Measurements from ENCODE around the gene SPTBN1.

Gene SPTBN1

DNA sequence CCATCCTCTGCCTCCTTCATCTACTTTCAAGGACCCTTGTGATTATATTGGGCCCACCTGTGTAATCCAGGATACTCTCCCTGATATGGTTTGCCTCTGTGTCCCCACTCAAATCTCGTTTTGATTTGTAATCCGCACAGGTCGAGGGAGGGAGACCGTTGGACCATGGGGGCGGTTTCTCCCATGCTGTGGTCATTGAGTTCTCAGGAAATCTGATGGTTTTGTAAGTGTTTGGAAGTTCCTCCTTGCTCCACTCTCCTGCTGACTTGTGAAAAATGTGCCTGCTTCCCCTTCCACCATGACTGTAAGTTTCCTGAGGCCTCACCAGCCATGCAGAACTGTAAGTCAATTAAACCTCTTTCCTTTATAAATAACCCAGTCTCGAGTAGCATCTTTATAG, 225.3 kb downstream of the SPTBN1 start:
- no peak for DNase-seq (ENCODE audit: low read depth)

DNA sequence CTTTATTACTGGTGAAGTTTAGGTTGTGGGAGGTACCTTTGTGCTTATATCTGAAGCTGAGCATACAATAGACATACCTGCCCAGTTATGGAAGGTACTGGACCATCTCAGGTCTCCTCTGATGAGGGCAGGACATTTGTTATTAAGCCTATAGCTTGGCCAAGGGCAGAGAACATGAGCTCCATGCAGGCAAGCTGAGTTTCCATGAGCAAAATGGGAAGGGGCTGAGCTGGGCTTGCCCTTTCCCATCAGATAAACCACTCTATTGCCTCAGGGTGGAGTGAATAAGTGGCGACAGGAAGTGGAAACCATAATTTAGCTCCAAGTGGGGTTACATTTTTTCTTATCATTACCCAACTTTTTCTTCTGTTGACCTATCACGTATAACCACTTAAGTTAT, 227.5 kb downstream of the SPTBN1 start:
- no peak for DNase-seq (ENCODE audit: low read depth)
- TF ChIP-seq MYC (IDR thresholded peaks at IDR 0.05; ENCODE audit: low read depth, low read length): no peak
- TF ChIP-seq, protein P1, sequence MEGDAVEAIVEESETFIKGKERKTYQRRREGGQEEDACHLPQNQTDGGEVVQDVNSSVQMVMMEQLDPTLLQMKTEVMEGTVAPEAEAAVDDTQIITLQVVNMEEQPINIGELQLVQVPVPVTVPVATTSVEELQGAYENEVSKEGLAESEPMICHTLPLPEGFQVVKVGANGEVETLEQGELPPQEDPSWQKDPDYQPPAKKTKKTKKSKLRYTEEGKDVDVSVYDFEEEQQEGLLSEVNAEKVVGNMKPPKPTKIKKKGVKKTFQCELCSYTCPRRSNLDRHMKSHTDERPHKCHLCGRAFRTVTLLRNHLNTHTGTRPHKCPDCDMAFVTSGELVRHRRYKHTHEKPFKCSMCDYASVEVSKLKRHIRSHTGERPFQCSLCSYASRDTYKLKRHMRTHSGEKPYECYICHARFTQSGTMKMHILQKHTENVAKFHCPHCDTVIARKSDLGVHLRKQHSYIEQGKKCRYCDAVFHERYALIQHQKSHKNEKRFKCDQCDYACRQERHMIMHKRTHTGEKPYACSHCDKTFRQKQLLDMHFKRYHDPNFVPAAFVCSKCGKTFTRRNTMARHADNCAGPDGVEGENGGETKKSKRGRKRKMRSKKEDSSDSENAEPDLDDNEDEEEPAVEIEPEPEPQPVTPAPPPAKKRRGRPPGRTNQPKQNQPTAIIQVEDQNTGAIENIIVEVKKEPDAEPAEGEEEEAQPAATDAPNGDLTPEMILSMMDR (IDR thresholded peaks at IDR 0.05; ENCODE audit: low read depth, low read length): no peak
- TF ChIP-seq, protein P2, sequence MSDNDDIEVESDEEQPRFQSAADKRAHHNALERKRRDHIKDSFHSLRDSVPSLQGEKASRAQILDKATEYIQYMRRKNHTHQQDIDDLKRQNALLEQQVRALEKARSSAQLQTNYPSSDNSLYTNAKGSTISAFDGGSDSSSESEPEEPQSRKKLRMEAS (IDR thresholded peaks at IDR 0.05; ENCODE audit: low read depth, low read length): no peak
- no peak for TF ChIP-seq POLR2A (IDR thresholded peaks at IDR 0.05; ENCODE audit: extremely low read depth, insufficient read length)
- H3K4me3 ChIP-seq (ENCODE audit: low read depth, low read length): no peak overlapping the region

More for the DNA sequence above, 225.3 kb downstream of the SPTBN1 start:
- no peak overlapping the region for H3K4me3 ChIP-seq (ENCODE audit: low read depth, low read length)
- TF ChIP-seq, protein P1 (IDR thresholded peaks at IDR 0.05; ENCODE audit: low read depth, low read length): no peak
- no peak for TF ChIP-seq MYC (IDR thresholded peaks at IDR 0.05; ENCODE audit: low read depth, low read length)
- TF ChIP-seq, protein P2 (IDR thresholded peaks at IDR 0.05; ENCODE audit: low read depth, low read length): no peak
- no peak for TF ChIP-seq POLR2A (IDR thresholded peaks at IDR 0.05; ENCODE audit: extremely low read depth, insufficient read length)

DNA sequence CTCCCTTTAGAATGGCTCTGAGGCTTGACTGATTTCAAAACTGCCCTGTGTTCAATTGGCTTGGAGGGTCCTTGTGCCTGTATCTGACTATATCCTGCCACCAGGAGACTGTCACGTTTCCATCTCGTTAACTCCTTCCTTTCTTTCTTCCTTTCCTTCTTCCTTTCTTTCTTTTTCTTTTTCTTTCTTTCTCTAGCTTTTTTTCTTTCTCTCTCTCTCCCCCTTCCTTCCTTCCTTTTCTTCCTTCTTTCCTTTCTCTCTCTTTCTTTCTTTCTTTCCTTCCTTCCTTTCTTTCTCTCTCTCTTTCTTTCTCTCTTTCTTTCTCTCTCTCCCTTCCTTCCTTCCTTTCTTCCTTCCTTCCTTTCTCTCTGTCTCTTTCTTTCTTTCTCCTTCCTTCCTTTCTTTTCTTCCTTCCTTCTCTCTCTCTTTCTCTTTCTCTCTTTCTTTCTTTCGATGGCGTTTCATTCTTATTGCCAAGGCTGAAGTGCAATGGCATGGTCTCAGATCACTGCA, 229.2 kb downstream of the SPTBN1 start:
- H3K4me3 ChIP-seq (ENCODE audit: low read depth, low read length): no peak overlapping the region
- TF ChIP-seq POLR2A (IDR thresholded peaks at IDR 0.05; ENCODE audit: extremely low read depth, insufficient read length) (no peak), MYC (IDR thresholded peaks at IDR 0.05; ENCODE audit: low read depth, low read length) (no peak)
- TF ChIP-seq, protein P1 (IDR thresholded peaks at IDR 0.05; ENCODE audit: low read depth, low read length): no peak
- DNase-seq (ENCODE audit: low read depth): no peak

DNA sequence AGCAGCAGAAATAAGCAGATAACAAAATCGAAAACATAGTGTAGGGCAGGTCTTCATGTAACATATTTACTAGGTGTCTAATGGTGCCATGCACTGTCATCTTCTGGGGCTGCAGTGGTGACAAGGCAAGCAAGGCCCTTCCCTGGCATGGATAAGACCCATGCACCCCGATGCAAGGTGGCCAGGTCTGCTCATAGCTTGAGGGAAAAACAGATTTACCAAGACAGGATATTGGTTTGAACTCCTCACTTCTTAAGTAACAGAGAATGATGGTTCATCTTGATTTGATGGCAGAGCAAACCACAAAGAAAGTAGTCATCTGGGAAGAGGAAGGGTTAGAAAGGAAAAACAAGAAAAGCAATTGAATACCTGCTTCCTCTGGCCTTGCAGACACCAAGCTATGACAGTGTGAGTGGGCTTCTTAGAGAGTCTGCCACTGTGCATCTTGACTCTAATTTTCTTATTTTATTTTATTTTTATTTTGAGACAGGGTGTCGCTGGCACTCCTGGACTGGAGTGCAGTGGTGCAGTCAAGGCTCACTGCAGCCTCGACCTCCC, 231.5 kb downstream of the SPTBN1 start:
- no peak for DNase-seq (ENCODE audit: low read depth)
- no peak overlapping the region for H3K4me3 ChIP-seq (ENCODE audit: low read depth, low read length)
- no peak for TF ChIP-seq POLR2A (IDR thresholded peaks at IDR 0.05; ENCODE audit: extremely low read depth, insufficient read length)
- no peak for TF ChIP-seq MYC (IDR thresholded peaks at IDR 0.05; ENCODE audit: low read depth, low read length)
- TF ChIP-seq, protein P1 (IDR thresholded peaks at IDR 0.05; ENCODE audit: low read depth, low read length): no peak
- TF ChIP-seq, protein P2 (IDR thresholded peaks at IDR 0.05; ENCODE audit: low read depth, low read length): no peak

DNA sequence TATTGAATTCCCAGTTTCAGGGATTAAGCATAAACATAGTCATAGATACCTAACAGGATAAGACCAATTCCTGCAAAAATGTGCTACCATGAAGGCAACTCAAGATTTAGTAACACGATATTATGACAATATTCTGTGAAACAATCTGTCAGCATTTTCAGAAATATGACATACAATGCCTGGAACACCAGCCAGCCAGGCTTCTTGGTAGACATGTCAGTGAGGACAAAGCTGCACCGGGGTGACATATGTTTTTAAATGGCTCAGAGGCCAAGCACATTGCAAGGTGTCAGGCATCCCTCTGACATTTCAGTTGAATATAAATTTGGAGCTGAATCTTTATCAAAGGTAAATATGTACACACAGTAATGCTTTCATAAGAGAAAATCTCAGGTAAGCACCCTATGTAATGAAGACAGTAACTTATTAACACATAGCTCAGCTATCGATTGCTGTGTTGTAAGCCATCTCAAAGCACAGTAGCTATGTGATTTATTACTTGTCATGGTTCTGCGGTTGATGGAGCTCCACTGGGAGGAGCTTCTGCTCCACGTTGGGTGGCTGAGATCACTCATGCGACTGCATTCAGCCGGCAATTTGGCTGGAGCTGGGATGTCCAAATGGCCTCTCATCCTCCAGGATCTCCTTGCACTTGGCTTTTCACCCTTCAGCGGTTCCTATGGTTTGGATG, 235.5 kb downstream of the SPTBN1 start:
- no peak for DNase-seq (ENCODE audit: low read depth)
- H3K4me3 ChIP-seq (ENCODE audit: low read depth, low read length): no peak overlapping the region
- no peak for TF ChIP-seq POLR2A (IDR thresholded peaks at IDR 0.05; ENCODE audit: extremely low read depth, insufficient read length)
- TF ChIP-seq, protein P1 (IDR thresholded peaks at IDR 0.05; ENCODE audit: low read depth, low read length): no peak
- TF ChIP-seq, protein P2 (IDR thresholded peaks at IDR 0.05; ENCODE audit: low read depth, low read length): no peak
